ENCODE results near the gene HLX. TPM values are rescaled to one million over a fixed set of nuclear protein-coding genes. Genes with fewer than 3 reads are reported as not detected.

Gene HLX
- total and polyA plus RNA-seq, 9 of the 15 experiments (the other 6 are each of a cell fraction or from before 2014, with no cell fraction given) = 0.10 to 3.0 (median 1.6) TPM

GRCh38 chr1:220880362-220880670 lies 1.1 kb downstream of the HLX start:
- intact Hi-C loops (cut with micrococcal nuclease) = no loop called here
- TF ChIP-seq ZNF511 (CRISPR knock-in tag; IDR thresholded peaks at IDR 0.05) (no peak), HCFC1 (IDR thresholded peaks at IDR 0.05; ENCODE audit: low read depth, low read length) (no peak), HINFP (tag; conservative IDR thresholded peaks at IDR 0.05; ENCODE audit: low read depth) (no peak), BRCA1 (IDR thresholded peaks at IDR 0.05) (no peak), BRCA1 (CRISPR knock-in tag; IDR thresholded peaks at IDR 0.05) (no peak), RHOXF2B (CRISPR knock-in tag; conservative IDR thresholded peaks at IDR 0.05) (no peak), NR2F6 (CRISPR knock-in tag; IDR thresholded peaks at IDR 0.05) (no peak), FOXJ3 (CRISPR knock-in tag; IDR thresholded peaks at IDR 0.05) (no peak), STAT6 (CRISPR knock-in tag; IDR thresholded peaks at IDR 0.05) (no peak), ZNF212 (CRISPR knock-in tag; IDR thresholded peaks at IDR 0.05) (no peak), ZFP36 (IDR thresholded peaks at IDR 0.05; ENCODE audit: low read depth, low read length, partially characterized antibody) (no peak), KLF6 (CRISPR knock-in tag; IDR thresholded peaks at IDR 0.05; ENCODE audit: borderline replicate concordance) (no peak)
- TF ChIP-seq, protein P1, sequence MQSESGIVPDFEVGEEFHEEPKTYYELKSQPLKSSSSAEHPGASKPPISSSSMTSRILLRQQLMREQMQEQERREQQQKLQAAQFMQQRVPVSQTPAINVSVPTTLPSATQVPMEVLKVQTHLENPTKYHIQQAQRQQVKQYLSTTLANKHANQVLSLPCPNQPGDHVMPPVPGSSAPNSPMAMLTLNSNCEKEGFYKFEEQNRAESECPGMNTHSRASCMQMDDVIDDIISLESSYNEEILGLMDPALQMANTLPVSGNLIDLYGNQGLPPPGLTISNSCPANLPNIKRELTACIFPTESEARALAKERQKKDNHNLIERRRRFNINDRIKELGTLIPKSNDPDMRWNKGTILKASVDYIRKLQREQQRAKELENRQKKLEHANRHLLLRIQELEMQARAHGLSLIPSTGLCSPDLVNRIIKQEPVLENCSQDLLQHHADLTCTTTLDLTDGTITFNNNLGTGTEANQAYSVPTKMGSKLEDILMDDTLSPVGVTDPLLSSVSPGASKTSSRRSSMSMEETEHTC (IDR thresholded peaks at IDR 0.05) = no peak
- TF ChIP-seq, protein P2, sequence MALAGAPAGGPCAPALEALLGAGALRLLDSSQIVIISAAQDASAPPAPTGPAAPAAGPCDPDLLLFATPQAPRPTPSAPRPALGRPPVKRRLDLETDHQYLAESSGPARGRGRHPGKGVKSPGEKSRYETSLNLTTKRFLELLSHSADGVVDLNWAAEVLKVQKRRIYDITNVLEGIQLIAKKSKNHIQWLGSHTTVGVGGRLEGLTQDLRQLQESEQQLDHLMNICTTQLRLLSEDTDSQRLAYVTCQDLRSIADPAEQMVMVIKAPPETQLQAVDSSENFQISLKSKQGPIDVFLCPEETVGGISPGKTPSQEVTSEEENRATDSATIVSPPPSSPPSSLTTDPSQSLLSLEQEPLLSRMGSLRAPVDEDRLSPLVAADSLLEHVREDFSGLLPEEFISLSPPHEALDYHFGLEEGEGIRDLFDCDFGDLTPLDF (CRISPR knock-in tag; IDR thresholded peaks at IDR 0.05) = no peak
- TF ChIP-seq, protein P3, sequence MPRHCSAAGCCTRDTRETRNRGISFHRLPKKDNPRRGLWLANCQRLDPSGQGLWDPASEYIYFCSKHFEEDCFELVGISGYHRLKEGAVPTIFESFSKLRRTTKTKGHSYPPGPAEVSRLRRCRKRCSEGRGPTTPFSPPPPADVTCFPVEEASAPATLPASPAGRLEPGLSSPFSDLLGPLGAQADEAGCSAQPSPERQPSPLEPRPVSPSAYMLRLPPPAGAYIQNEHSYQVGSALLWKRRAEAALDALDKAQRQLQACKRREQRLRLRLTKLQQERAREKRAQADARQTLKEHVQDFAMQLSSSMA (CRISPR knock-in tag; IDR thresholded peaks at IDR 0.05) = no peak

More at GRCh38 chr1:220880362-220880670, 1.1 kb downstream of the HLX start:
- BruUV-seq (replicated peaks) = no TSS peak
- Histone ChIP-seq H3K27ac (ENCODE audit: extremely low read depth, low read depth, low read length) (peak overlapping the region; percentile 66; the same call in 1 of the 3 replicates), H3K36me3 (ENCODE audit: control insufficient read depth, insufficient read depth, low read length) (no peaks in the 10 kb centered on the region), H2AFZ (ENCODE audit: low read depth, low read length) (peak overlapping the region; percentile 77), H3K27me3 (ENCODE audit: control insufficient read depth in 2 of 2, insufficient read depth in 2 of 2, low read length in 2 of 2) (peaks cover 10 to 47% of the 10 kb centered on the region in 2 experiments; a peak in 4 of 5 replicates), H3K4me2 (ENCODE audit: insufficient read depth, low read length) (peak overlapping the region; percentile 47), H3K9ac (ENCODE audit: insufficient read depth in 1 of 2, low read depth in 2 of 2, low read length in 2 of 2) (peak overlapping the region; percentile 69 to 92), H3K4me3 (peak overlapping the region; percentile 59), H4K20me1 (replicated peaks; ENCODE audit: control insufficient read depth, insufficient read depth, low read length) (no peaks in the 10 kb centered on the region), H3K9me1 (ENCODE audit: control insufficient read depth, insufficient read depth, low read length) (no peaks in the 10 kb centered on the region), H3K9me3 (replicated peaks; ENCODE audit: control insufficient read depth, insufficient read depth, low read depth, low read length) (no peaks in the 10 kb centered on the region), H3K79me2 (ENCODE audit: control insufficient read depth, insufficient read depth, low read length) (0 out of 3 replicates have a peak, but pooled peaks cover 3% of the 10 kb centered on the region), H3K4me1 (replicated peaks in 1 of 2; ENCODE audit: control insufficient read depth in 2 of 2, insufficient read depth in 2 of 2, low read length in 2 of 2) (peaks cover 0 to 34% of the 10 kb centered on the region in 2 experiments; a peak in 2 of 5 replicates)
- no peak for DNase-seq (ENCODE audit: extremely low read depth in 1 of 4, low spot score in 3 of 4)
- 3% methylated on average over 8 of the region's 8 CpGs for WGBS (ENCODE audit: insufficient coverage, low coverage, missing lambda C conversion rate)
- FAIRE-seq = no peak
- ATAC-seq = no peak; the same call in 2 of the 3 replicates
- in situ Hi-C loops (cut with MboI) = no loop called here
- ChIA-PET POLR2A (no interaction called here), CTCF (ENCODE audit: low intra/inter-chr PET ratio) (no interaction called here)

All from K562 (cell line).